Measurements from ENCODE around the gene PACRG.

DNA sequence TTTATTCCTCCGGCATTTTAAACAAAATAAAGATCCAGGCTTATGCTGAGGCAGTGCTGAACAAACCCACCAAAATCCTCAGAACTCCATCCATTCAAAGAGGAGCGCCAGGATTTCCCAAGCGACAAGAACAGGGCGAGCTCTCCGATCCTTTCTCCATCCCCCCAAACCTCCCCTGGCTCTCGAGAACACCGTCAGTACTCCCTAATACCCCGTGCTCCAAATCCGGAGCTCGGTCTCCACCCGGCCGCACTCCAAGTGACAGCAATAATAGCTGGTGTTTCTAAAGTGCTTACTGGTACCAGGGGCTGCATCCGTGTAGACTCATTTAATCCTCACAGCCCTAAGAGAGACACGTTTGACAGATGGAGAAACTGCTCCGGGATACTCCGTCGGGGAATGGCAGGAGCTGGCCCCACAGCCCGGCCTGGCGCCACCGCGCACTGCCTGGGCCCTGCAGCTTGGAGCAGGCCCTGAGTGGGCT, 409.7 kb downstream of the PACRG start:
- TF ChIP-seq POLR2A (IDR thresholded peaks at IDR 0.05; ENCODE audit: low read length): no peak
- TF ChIP-seq, protein P1, sequence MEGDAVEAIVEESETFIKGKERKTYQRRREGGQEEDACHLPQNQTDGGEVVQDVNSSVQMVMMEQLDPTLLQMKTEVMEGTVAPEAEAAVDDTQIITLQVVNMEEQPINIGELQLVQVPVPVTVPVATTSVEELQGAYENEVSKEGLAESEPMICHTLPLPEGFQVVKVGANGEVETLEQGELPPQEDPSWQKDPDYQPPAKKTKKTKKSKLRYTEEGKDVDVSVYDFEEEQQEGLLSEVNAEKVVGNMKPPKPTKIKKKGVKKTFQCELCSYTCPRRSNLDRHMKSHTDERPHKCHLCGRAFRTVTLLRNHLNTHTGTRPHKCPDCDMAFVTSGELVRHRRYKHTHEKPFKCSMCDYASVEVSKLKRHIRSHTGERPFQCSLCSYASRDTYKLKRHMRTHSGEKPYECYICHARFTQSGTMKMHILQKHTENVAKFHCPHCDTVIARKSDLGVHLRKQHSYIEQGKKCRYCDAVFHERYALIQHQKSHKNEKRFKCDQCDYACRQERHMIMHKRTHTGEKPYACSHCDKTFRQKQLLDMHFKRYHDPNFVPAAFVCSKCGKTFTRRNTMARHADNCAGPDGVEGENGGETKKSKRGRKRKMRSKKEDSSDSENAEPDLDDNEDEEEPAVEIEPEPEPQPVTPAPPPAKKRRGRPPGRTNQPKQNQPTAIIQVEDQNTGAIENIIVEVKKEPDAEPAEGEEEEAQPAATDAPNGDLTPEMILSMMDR (IDR thresholded peaks at IDR 0.05): no peak
- TF ChIP-seq ZFP36 (IDR thresholded peaks at IDR 0.05; ENCODE audit: borderline replicate concordance, partially characterized antibody): no peak
- no peak for TF ChIP-seq EP300 (IDR thresholded peaks at IDR 0.05)
- TF ChIP-seq CHD2 (IDR thresholded peaks at IDR 0.05; ENCODE audit: low read length, partially characterized antibody): no peak
- TF ChIP-seq RAD21 (conservative IDR thresholded peaks at IDR 0.05 in 1 of 2, IDR thresholded peaks at IDR 0.05 in 1 of 2): no peak
- TF ChIP-seq, protein P2, sequence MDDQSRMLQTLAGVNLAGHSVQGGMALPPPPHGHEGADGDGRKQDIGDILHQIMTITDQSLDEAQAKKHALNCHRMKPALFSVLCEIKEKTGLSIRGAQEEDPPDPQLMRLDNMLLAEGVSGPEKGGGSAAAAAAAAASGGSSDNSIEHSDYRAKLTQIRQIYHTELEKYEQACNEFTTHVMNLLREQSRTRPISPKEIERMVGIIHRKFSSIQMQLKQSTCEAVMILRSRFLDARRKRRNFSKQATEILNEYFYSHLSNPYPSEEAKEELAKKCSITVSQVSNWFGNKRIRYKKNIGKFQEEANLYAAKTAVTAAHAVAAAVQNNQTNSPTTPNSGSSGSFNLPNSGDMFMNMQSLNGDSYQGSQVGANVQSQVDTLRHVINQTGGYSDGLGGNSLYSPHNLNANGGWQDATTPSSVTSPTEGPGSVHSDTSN (IDR thresholded peaks at IDR 0.05): no peak
- TF ChIP-seq, protein P3, sequence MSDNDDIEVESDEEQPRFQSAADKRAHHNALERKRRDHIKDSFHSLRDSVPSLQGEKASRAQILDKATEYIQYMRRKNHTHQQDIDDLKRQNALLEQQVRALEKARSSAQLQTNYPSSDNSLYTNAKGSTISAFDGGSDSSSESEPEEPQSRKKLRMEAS (IDR thresholded peaks at IDR 0.05): no peak
- no peak for TF ChIP-seq POLR2AphosphoS2 (conservative IDR thresholded peaks at IDR 0.05; ENCODE audit: low read length)
